Measurements from ENCODE around the gene PDXK.

DNA sequence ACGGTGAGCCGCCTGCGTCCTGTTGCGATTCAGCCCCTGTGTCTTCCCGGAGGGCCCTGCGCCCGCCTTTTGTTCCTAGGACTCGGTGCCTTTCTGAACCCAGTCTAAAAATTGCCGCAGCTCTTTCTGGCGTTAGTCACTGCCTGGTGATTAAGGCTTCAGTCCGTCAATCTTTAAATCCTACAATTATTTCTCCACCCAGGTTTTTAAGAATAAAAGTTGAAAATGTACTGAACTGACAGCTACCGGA, 16.2 kb upstream of the PDXK start:
- TF ChIP-seq POLR2AphosphoS5 (IDR thresholded peaks at IDR 0.05; ENCODE audit: low read depth, low read length) (no peak), TAF1 (IDR thresholded peaks at IDR 0.05; ENCODE audit: borderline replicate concordance, insufficient read depth, low read length) (no peak)
- TF ChIP-seq, protein P1, sequence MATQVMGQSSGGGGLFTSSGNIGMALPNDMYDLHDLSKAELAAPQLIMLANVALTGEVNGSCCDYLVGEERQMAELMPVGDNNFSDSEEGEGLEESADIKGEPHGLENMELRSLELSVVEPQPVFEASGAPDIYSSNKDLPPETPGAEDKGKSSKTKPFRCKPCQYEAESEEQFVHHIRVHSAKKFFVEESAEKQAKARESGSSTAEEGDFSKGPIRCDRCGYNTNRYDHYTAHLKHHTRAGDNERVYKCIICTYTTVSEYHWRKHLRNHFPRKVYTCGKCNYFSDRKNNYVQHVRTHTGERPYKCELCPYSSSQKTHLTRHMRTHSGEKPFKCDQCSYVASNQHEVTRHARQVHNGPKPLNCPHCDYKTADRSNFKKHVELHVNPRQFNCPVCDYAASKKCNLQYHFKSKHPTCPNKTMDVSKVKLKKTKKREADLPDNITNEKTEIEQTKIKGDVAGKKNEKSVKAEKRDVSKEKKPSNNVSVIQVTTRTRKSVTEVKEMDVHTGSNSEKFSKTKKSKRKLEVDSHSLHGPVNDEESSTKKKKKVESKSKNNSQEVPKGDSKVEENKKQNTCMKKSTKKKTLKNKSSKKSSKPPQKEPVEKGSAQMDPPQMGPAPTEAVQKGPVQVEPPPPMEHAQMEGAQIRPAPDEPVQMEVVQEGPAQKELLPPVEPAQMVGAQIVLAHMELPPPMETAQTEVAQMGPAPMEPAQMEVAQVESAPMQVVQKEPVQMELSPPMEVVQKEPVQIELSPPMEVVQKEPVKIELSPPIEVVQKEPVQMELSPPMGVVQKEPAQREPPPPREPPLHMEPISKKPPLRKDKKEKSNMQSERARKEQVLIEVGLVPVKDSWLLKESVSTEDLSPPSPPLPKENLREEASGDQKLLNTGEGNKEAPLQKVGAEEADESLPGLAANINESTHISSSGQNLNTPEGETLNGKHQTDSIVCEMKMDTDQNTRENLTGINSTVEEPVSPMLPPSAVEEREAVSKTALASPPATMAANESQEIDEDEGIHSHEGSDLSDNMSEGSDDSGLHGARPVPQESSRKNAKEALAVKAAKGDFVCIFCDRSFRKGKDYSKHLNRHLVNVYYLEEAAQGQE (IDR thresholded peaks at IDR 0.05; ENCODE audit: insufficient read depth in 1 of 2, low read depth in 2 of 2, low read length in 2 of 2) = no peak
